HuH-7.5 (cell line): ENCODE results near the gene PRTFDC1.
"Not testable (repeated sequence)": the region's sequence is repeated elsewhere in the genome, so short reads cannot be mapped to it uniquely, and the experiment has no call there.

Experiments
- DNase-seq: peaks from one replicate; pipeline ENCODE4 v3.0.0; 2011; ENCODE audit warnings: low spot score

PRTFDC1 gene

GRCh38 chr10:24965051-24965450 is 12.6 kb upstream of the PRTFDC1 start:
- DNase-seq = no peak

DNA sequence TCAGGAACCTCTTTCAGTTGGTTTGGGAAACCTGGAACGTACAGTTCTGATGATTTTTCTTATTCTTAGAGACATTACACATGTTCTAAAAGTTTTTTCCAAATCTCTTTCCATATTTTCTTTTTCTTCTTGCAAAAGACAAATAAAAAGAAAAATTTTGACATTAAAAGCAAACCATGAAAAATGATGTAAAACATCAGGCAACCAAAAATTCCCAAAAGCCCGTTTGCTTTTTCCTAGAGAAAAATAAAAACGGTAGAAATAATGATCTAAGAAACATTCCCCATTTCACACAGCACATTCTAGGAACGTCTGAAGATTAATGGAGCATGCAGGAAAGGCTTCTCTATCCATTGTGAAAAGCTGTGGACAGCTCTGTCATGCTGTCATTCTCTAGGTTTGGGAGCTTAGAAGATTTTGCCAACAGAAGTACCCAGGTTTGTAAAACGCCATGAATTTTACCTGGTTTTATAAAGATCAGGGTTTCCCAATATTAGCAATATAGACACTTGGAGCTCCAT is 11.2 kb upstream of the PRTFDC1 start:
- DNase-seq = no peak

GRCh38 chr10:24962995-24963394 is 10.6 kb upstream of the PRTFDC1 start:
- no peak for DNase-seq

DNA sequence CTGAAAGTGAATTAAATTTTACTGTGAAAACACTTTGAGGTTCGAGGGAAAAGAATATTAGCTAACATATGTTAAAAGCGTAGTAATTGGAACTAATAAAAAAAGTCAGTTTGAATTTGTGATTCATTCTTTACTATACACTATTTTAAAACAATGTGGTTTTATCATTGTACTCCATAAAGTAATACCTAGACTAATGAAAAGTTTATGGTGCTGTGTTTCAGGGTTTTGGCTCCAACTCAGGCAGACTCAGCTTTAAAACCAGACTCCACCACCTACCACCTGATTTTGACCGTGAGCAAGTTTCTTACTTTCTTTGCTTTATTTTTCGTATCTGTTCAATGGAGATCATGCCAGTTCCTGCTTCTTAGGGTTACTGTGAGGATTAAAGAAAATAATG is 9.2 kb upstream of the PRTFDC1 start:
- no peak for DNase-seq

GRCh38 chr10:24959382-24959730 is 7.0 kb upstream of the PRTFDC1 start:
- no peak for DNase-seq

GRCh38 chr10:24958721-24959381 is 6.4 kb upstream of the PRTFDC1 start:
- no peak for DNase-seq

DNA sequence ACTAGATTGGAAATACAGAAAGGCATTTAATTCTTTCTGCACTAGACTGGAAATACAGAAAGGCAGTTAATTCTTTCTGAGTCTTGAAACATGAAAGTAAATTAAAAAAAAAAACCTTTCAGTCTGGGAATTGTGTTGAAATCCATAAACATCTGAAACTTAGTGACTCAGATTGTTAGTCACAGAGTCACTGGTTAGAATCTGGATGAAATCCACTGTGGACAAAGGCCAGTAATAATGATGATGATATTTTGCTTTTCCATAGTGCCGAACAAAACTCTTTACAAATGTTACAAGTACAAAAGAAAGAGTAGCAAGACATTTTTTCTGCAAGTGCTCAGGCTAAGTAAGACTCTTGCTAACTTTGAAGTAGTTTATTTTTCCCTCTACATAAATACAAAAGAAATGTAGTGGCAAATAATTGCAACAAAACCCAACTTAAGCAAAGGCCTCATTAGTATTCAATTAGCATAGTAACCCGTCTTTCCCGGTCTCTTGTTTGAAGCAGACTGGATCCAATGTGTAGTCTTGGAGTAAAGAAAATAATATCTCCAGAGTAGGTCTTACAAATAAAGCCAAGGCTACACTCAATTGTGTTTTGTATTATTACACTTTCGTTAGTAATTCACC is 5.8 kb upstream of the PRTFDC1 start:
- no peak for DNase-seq

GRCh38 chr10:24957624-24958051 is 5.2 kb upstream of the PRTFDC1 start:
- DNase-seq = not testable (repeated sequence)

DNA sequence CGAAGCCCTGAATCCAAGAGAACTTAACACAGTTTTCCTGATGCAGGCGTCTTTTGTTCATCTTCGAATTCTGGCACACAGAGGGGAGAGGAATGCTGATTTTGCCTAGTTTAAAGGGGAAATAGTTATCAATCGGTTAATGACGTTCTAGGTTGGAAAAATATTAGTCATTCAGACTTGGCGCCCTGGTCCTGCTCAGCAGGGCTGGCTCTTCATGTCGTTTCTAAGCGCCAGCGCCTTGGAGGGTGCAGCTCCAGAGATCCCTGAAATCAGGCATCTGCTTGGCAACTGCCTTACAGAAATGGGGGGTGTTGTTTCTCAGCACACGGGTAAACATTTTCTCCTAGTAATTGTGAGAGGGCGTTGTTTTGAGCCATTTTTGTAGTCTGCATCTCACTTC is 1.3 kb upstream of the PRTFDC1 start:
- DNase-seq = no peak

GRCh38 chr10:24952707-24953645 is 570 bp upstream of the PRTFDC1 start:
- DNase-seq = peak; percentile 56

DNA sequence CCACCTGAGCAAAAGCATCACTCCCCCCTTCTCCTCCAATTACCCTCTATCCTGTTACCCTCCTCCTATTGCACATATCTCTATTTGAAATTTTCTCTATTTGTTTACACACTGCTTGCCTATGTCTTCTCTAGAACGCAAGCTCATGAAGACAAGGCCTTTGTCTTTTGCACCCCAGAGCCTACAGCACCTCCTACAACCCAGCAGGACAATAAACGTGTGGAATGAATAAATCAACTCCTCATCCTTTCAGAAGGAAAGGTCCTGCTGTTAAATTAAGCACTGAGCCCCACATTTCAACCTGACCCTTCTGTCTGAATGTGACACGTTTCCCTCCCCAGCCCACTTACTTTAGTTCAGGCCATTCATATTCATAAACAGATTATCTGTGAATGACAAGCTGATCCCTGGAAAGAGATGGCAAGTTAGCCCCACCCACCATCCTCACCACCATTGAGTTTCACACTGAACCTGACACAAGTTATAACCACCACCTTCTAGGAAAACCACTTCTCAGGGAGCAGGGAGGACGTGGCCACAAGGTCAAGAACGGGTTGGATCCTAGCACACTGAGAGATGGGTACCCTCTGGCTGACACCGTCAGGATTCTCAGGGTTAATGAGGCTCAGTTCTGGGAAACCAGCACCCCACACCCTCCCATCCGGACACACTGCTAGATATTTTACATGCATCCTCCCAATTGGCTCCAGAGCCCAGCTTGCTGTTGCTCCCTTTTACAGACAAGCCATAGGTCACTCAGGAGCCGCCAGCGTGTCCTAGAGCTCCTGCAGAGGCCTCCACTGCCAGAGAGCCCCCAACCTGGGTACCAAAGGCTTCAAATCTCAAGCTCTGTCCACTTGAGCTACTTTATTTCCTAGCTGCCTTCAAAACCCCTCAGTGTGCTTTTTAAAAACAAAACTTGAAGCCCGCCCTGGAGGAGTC is 934 bp downstream of the PRTFDC1 start:
- peak; percentile 38 for DNase-seq

- no peak for DNase-seq
Measured at GRCh38 chr10:24950439-24950838, 2.0 kb downstream of the PRTFDC1 start.

DNA sequence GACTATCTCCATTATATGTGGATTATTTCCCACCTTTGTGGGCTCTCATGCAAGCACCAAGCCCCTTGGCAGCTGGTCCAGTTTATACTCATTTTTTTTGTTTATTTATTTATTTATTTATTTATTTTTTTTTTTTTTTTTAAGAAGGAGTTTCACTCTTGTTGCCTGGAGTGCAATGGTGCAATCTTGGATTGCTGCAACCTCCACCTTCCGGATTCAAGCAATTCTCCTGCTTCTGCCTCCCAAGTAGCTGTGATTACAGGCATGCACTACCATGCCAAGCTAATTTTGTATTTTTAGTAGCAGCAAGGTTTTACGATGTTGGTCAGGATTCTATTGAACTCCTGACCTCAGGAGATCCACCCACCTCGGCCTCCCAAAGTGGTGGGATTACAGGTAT is 2.8 kb downstream of the PRTFDC1 start:
- no peak for DNase-seq

- no peak for DNase-seq
Measured at GRCh38 chr10:24947304-24948097, 4.9 kb downstream of the PRTFDC1 start.

DNA sequence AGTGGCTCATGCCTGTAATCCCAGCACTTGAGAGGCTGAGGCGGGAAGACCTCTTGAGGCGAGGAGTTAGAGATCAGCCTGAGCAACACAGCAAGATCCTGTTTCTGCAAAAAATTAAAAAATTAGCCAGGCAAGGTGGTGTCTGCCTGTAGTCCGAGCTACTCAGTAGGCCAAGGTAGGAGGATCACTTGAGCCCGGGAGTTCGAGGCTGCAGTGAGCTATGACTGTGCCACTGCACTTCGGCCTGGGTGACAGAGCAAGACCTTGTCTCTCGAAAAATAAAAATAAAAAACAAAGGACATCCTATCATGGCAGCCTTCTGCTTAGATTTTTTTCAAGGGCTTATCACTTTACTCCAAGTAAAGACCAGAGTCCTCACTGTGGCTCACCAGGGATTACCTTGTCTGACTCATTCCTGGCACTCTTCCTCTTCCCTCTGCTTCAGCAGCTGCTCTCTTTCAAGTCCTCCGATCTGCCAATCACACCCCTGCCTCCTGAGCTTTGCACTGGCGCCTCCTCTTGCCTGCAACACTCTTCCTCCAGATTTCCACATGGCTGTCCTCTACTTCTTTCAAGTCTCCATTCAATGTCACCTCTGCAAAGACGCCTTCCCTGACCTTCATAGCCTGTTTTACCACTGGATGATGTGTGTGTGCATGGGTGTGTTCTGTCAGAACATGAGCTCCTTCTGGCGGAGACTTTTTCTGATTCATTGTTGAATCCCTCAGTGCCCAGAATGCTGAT is 7.7 kb downstream of the PRTFDC1 start:
- DNase-seq = no peak

DNA sequence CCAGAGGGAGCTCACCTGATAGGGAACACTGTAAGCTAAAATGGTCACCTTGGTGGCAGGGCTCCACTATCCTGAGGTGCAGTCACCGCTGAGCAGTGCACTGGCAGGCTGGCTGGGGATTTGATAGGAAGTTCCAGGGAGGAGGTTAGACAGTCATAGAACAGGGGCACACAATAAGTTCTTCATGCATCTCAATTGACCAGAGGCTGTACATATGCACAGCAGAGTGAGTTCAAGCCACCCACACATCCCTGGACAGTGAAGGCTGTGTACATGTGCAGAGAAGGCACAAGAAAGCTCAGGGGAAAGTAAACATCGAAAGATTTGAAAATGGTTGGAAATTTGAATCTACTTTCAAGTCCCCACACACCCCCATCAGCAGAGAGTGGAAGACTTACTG is 13.9 kb downstream of the PRTFDC1 start:
- no peak for DNase-seq

DNA sequence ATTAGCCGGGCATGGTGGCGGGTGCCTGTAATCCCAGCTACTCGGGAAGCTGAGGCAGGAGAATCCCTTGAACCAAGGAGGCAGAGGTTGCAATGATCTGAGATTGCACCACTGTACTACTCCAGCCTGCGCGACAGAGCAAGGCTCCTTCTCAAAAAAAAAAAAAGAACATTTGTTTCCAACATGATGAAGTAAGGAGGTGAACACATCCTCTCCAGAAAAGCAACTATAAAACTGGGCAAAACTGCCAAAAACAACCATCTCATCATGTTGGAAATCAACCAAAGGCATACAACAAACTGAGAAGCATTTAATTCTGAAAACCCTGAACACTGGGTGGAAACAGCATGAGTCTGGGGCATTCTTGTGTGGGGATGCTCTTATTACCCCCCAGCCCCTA is 14.3 kb downstream of the PRTFDC1 start:
- no peak for DNase-seq

DNA sequence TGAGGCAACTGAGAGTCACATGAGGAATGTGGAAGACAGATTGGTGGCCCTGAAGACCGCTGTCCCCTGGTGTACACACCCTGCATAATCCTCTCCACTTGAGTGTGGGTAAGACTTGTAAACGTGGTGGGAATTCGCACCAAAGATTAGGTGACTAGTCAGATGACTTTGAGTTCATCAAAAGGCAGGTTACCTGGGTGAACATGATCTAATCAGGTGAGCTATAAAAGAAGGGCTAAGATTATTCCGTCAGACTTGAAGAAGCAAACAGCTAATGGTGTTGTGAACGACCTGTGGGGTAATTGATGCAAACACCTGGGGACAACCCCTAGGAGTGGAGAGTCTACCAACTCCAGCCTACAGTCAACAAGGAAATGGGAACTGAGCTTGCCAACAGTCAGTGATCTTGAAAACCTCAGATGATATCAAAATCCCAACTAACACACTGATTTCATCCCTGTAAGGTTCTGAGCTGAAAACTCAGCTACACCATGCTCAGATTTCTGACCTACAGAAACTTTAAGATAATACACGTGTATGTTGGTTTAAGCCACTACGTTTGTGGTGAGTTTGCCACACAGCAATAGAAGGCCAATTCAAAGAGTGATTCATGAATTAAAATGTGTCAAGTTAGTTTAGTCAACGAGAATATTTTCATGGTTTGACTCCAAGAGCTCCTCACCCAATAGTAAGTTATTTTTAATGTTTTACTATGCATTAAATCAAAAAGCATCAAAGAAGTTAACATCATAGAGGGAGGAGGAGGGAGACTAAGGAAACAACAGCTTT is 16.7 kb downstream of the PRTFDC1 start:
- DNase-seq = no peak

- DNase-seq = no peak
Measured at GRCh38 chr10:24931236-24931635, 21.2 kb downstream of the PRTFDC1 start.
